Measurements from ENCODE around the gene IL1RL1. TPM values are rescaled to one million over a fixed set of nuclear protein-coding genes. Genes with fewer than 3 reads are reported as not detected.

The IL1RL1 gene
- total and polyA plus RNA-seq, 4 donors: 0.17 to 1.1 TPM; not detected in 2

DNA sequence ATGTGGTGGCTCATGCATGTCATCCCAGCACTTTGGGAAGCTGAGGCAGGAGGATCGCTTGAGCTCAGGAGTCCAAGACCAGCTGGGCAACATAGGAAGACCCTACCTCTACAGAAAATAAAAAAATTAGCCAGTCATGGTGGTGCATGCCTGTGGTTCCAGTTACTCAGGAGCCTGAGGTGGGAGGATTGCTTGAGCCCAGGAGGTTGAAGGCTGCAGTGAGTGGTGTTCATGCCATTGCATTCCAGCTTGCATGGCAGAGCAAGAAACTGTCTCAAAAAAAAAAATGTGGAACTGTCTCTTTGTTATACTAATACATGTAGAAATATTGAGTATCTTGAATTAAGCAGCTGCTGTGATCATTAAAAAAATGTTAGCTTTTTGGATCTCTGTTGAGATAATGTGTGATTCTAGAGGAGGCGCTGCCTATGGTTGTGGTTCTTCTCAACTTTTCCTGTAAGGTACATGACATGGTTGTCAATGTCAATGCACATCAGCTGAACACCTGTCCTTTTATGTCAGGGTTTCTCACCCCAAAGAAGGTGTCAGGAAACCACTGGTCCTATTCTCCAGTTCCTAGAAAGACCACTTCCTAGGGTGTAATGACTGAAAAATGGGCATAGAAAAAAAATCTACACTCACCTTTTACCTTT, 34.7 kb upstream of the IL1RL1 start:
- no peaks in the 10 kb centered on the region for H3K4me1 ChIP-seq (ENCODE audit: control insufficient read depth, insufficient read depth, low read length)
- no peaks in the 10 kb centered on the region for H3K9me3 ChIP-seq (ENCODE audit: control insufficient read depth, insufficient read depth, low read length)
- H3K27ac ChIP-seq (ENCODE audit: low read depth, low read length): no peak overlapping the region
- no peak for DNase-seq (ENCODE audit: low read depth in 4 of 6, low spot score in 6 of 6)
- H3K36me3 ChIP-seq (ENCODE audit: control insufficient read depth, insufficient read depth, low read length): no peaks in the 10 kb centered on the region
- 100% methylated on average over 2 of the region's 2 CpGs for WGBS (ENCODE audit: insufficient coverage)
- H3K4me3 ChIP-seq (ENCODE audit: low read depth, low read length): no peak overlapping the region
- no peaks in the 10 kb centered on the region for H3K27me3 ChIP-seq (ENCODE audit: control insufficient read depth, insufficient read depth, low read length)

DNA sequence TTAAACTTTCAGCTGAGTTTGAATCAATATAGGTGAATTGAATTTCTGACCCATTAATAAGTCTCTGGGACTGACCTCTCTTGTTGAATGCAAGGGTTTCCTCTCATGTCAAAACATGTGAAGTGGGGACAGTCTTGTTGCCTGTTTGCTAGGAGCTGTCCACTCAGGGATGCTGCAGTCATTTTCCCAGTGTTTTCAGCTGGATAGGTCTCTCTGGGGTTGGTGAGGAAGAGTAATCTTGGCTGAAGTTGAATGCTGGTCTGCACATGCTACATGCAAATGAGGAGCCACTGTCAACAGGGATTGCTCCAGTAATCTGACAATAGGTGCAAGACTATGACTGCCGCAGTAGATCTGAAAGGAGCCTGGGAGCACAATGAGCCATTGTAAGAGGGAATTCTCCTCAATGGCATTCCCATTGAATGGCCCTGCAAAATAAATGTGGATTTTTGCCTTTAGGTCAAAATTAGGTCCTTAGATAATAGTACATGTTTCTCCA, 34.1 kb upstream of the IL1RL1 start:
- 50% methylated on average over 1 of the region's 1 CpG for WGBS (ENCODE audit: insufficient coverage)
- Histone ChIP-seq H3K27ac (ENCODE audit: low read depth, low read length) (no peak overlapping the region), H3K4me3 (ENCODE audit: low read depth, low read length) (no peak overlapping the region), H3K4me1 (ENCODE audit: control insufficient read depth, insufficient read depth, low read length) (no peaks in the 10 kb centered on the region), H3K36me3 (ENCODE audit: control insufficient read depth, insufficient read depth, low read length) (no peaks in the 10 kb centered on the region), H3K27me3 (ENCODE audit: control insufficient read depth, insufficient read depth, low read length) (no peaks in the 10 kb centered on the region), H3K9me3 (ENCODE audit: control insufficient read depth, insufficient read depth, low read length) (no peaks in the 10 kb centered on the region)
- DNase-seq (ENCODE audit: low read depth in 4 of 6, low spot score in 6 of 6): no peak

DNA sequence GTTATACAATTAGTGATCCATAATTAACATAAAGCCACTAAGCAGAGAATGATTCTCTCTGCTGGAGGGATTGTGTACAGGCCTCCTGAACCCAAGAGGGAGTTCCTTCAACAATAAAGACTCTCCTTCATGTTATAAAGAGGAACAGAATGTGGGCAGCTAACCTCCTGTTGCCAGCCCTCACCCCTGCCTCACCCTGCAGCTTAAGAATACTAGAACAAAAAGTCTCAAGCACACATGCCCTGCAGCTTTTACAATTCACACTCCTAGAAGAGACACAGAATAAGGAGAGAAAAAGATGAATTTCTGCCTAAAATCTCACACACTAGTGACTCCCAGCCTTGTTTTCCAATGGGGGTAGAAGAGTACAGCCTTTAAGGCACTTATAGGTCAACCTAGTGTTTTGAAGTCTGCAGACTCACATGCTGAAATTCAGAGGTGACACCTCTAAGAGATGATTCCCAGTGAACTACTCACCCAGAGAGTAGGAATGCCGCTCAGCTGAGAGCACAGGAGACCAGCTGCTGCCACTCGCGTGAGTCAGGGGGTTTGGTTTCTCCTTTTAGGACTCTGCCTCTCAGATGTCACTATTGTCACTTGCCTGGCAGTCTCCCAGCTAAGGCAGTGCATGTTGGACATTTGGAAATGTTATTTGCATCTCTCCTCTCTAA, 32.5 kb upstream of the IL1RL1 start:
- DNase-seq (ENCODE audit: low read depth in 4 of 6, low spot score in 6 of 6): no peak
- no peaks in the 10 kb centered on the region for H3K4me1 ChIP-seq (ENCODE audit: control insufficient read depth, insufficient read depth, low read length)
- H3K4me3 ChIP-seq (ENCODE audit: low read depth, low read length): no peak overlapping the region
- WGBS (ENCODE audit: insufficient coverage): 41% methylated on average over 3 of the region's 3 CpGs
- no peaks in the 10 kb centered on the region for H3K27me3 ChIP-seq (ENCODE audit: control insufficient read depth, insufficient read depth, low read length)
- H3K9me3 ChIP-seq (ENCODE audit: control insufficient read depth, insufficient read depth, low read length): no peaks in the 10 kb centered on the region
- H3K27ac ChIP-seq (ENCODE audit: low read depth, low read length): no peak overlapping the region
- no peaks in the 10 kb centered on the region for H3K36me3 ChIP-seq (ENCODE audit: control insufficient read depth, insufficient read depth, low read length)

DNA sequence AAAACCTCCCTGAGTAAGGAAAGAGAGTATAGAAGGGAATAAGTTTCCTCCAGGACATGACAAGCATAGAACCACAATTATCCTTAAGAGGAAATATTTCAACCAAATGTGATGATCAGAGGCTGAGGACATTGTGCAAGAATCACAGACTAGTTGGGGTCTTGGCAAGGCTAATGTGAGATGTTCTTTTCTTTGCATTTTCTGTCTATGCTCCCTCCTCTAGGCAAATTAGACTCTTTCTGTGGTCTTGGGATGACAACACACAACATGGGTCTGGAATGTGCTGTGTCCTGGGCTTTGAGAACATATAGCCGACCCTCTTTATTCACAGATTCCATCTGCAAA, 32.0 kb upstream of the IL1RL1 start:
- no CpG with 5 or more reads among the region's 1 CpG for WGBS (ENCODE audit: insufficient coverage)
- Histone ChIP-seq H3K4me1 (ENCODE audit: control insufficient read depth, insufficient read depth, low read length) (no peaks in the 10 kb centered on the region), H3K27me3 (ENCODE audit: control insufficient read depth, insufficient read depth, low read length) (no peaks in the 10 kb centered on the region), H3K27ac (ENCODE audit: low read depth, low read length) (no peak overlapping the region), H3K9me3 (ENCODE audit: control insufficient read depth, insufficient read depth, low read length) (no peaks in the 10 kb centered on the region), H3K4me3 (ENCODE audit: low read depth, low read length) (no peak overlapping the region), H3K36me3 (ENCODE audit: control insufficient read depth, insufficient read depth, low read length) (no peaks in the 10 kb centered on the region)
- no peak for DNase-seq (ENCODE audit: low read depth in 4 of 6, low spot score in 6 of 6)

DNA sequence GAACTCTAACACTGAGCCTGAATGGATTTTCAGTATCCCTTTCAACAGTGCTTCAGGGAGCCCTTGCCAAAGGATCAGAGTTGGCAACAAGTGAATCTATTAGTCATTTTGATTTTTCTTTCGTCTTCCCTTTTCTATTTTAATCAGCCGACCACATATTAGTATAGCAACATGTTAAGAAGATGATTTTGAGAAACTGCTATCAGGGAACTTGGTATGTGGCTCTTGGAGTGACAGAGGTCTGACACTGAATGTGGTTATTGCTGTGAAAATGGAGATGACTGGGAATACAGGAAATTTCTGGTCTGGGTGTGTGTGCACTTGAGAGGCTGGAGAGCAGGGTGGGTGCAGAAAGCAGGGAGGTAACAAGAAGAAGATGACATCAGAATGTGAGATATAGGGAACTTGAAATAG, 28.7 kb upstream of the IL1RL1 start:
- Histone ChIP-seq H3K9me3 (ENCODE audit: control insufficient read depth, insufficient read depth, low read length) (no peaks in the 10 kb centered on the region), H3K27me3 (ENCODE audit: control insufficient read depth, insufficient read depth, low read length) (no peaks in the 10 kb centered on the region), H3K4me3 (ENCODE audit: low read depth, low read length) (no peak overlapping the region), H3K36me3 (ENCODE audit: control insufficient read depth, insufficient read depth, low read length) (no peaks in the 10 kb centered on the region), H3K4me1 (ENCODE audit: control insufficient read depth, insufficient read depth, low read length) (no peaks in the 10 kb centered on the region), H3K27ac (ENCODE audit: low read depth, low read length) (no peak overlapping the region)
- no peak for DNase-seq (ENCODE audit: low read depth in 4 of 6, low spot score in 6 of 6)
- no CpG with 5 or more reads among the region's 2 CpGs for WGBS (ENCODE audit: insufficient coverage)

DNA sequence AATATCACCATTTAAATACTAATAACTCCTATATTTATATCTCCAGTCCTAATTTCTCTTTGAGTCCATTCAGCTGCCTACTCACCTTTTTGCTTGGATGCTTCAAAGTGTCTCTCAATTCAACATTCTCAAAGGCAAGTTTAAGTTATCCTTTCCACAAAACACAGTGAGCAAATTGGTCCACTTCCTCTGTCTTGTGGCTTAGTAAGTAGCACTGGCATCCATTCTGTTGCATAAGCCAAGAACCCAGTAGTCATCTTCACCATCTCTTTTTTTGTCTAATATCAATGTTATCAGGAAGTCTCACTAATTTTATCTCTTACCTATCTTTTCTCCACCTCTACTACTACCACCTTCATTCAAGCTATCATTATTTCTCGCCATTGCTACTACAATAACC, 27.4 kb upstream of the IL1RL1 start:
- DNase-seq (ENCODE audit: low read depth in 4 of 6, low spot score in 6 of 6): no peak
- H3K27ac ChIP-seq (ENCODE audit: low read depth, low read length): no peak overlapping the region
- WGBS (ENCODE audit: insufficient coverage): 100% methylated on average over 1 of the region's 1 CpG
- H3K9me3 ChIP-seq (ENCODE audit: control insufficient read depth, insufficient read depth, low read length): no peaks in the 10 kb centered on the region
- H3K4me3 ChIP-seq (ENCODE audit: low read depth, low read length): no peak overlapping the region
- H3K4me1 ChIP-seq (ENCODE audit: control insufficient read depth, insufficient read depth, low read length): no peaks in the 10 kb centered on the region
- no peaks in the 10 kb centered on the region for H3K27me3 ChIP-seq (ENCODE audit: control insufficient read depth, insufficient read depth, low read length)
- H3K36me3 ChIP-seq (ENCODE audit: control insufficient read depth, insufficient read depth, low read length): no peaks in the 10 kb centered on the region

DNA sequence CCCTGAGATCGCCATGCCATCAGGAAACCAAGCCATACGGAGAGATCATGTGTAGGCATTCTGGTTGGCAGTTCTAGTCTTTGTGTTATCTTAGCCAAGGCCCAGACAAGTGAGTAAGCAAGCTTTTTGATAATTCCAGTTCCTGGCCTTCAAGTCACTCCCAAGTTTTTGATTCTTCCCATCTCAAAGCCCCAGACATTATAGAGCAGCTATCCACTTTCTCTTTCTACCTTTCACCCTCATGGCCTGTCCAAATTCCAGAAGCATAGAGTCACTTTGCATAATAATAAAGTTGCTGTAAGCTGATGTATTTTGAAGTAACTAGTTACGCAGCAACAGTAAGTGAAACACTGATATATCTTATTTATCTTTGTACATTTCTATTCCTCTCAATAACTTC, 26.8 kb upstream of the IL1RL1 start:
- no peaks in the 10 kb centered on the region for H3K27me3 ChIP-seq (ENCODE audit: control insufficient read depth, insufficient read depth, low read length)
- H3K9me3 ChIP-seq (ENCODE audit: control insufficient read depth, insufficient read depth, low read length): no peaks in the 10 kb centered on the region
- H3K4me1 ChIP-seq (ENCODE audit: control insufficient read depth, insufficient read depth, low read length): no peaks in the 10 kb centered on the region
- no peak for DNase-seq (ENCODE audit: low read depth in 4 of 6, low spot score in 6 of 6)
- no peak overlapping the region for H3K4me3 ChIP-seq (ENCODE audit: low read depth, low read length)
- no peaks in the 10 kb centered on the region for H3K36me3 ChIP-seq (ENCODE audit: control insufficient read depth, insufficient read depth, low read length)
- no peak overlapping the region for H3K27ac ChIP-seq (ENCODE audit: low read depth, low read length)
- WGBS (ENCODE audit: insufficient coverage): 100% methylated on average over 2 of the region's 3 CpGs

DNA sequence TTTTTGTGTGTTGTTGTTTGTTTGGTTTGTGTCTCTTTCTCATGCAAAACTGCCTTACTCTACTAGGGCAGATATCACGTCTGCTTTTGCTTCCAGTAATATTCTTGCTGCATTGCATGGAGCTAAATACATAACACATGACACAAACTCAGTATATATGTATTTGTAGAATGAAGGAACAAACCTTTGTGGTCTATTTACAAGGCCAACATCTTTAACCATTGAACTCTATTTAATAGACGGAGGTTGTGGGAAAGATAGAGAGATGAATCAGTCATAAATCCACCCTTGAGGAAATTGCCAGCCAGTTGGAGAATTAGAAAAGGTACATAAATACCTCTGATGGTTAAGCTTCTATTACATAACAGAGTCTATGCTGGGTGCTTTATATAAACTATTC, 26.0 kb upstream of the IL1RL1 start:
- DNase-seq (ENCODE audit: low read depth in 4 of 6, low spot score in 6 of 6): no peak
- H3K27me3 ChIP-seq (ENCODE audit: control insufficient read depth, insufficient read depth, low read length): no peaks in the 10 kb centered on the region
- H3K4me1 ChIP-seq (ENCODE audit: control insufficient read depth, insufficient read depth, low read length): no peaks in the 10 kb centered on the region
- no CpG with 5 or more reads among the region's 2 CpGs for WGBS (ENCODE audit: insufficient coverage)
- H3K36me3 ChIP-seq (ENCODE audit: control insufficient read depth, insufficient read depth, low read length): no peaks in the 10 kb centered on the region
- no peak overlapping the region for H3K27ac ChIP-seq (ENCODE audit: low read depth, low read length)
- H3K4me3 ChIP-seq (ENCODE audit: low read depth, low read length): no peak overlapping the region
- H3K9me3 ChIP-seq (ENCODE audit: control insufficient read depth, insufficient read depth, low read length): no peaks in the 10 kb centered on the region

DNA sequence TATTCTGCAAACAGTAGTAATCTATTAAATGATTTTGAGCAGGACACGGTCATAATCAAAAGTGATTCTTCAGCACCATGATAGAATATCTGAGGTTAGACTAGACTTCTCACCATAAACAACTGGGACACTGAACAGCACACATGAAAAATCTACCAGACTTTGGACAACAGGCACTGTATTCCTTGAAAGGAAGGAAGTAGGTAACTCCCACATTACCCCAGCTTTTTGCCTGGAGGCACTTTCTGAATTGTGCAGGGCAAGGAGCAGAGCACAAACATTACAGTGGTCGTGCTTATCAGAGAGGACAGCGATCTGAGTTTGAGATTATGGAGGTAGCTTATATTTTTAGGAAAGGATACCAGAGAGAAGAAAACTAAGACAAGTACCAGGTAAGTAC, 25.3 kb upstream of the IL1RL1 start:
- DNase-seq (ENCODE audit: low read depth in 4 of 6, low spot score in 6 of 6): no peak
- H3K27ac ChIP-seq (ENCODE audit: low read depth, low read length): no peak overlapping the region
- no peaks in the 10 kb centered on the region for H3K9me3 ChIP-seq (ENCODE audit: control insufficient read depth, insufficient read depth, low read length)
- WGBS (ENCODE audit: insufficient coverage): no CpG with 5 or more reads among the region's 3 CpGs
- H3K4me3 ChIP-seq (ENCODE audit: low read depth, low read length): no peak overlapping the region
- no peaks in the 10 kb centered on the region for H3K4me1 ChIP-seq (ENCODE audit: control insufficient read depth, insufficient read depth, low read length)
- H3K36me3 ChIP-seq (ENCODE audit: control insufficient read depth, insufficient read depth, low read length): no peaks in the 10 kb centered on the region
- H3K27me3 ChIP-seq (ENCODE audit: control insufficient read depth, insufficient read depth, low read length): no peaks in the 10 kb centered on the region

DNA sequence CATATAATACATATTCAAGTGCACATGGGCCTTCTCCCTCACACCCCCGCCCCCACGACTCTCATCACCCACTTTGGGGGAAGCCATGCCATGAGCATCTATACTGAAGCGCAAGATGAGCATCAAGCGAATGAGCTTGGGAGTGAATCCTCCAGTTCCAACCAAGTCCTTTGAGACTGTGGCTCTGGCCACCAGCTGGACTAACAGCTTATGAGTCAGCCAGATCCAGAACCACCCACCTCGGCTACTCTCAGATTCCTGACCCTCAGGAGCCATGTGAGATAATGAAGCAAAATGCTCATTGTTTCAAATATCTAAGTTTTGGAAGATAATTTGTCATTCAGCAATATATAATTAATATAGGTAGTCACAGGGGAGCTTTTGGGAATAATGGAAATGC, 22.2 kb upstream of the IL1RL1 start:
- Histone ChIP-seq H3K4me1 (ENCODE audit: control insufficient read depth, insufficient read depth, low read length) (no peaks in the 10 kb centered on the region), H3K27ac (ENCODE audit: low read depth, low read length) (no peak overlapping the region), H3K36me3 (ENCODE audit: control insufficient read depth, insufficient read depth, low read length) (no peaks in the 10 kb centered on the region), H3K4me3 (ENCODE audit: low read depth, low read length) (no peak overlapping the region), H3K27me3 (ENCODE audit: control insufficient read depth, insufficient read depth, low read length) (no peaks in the 10 kb centered on the region), H3K9me3 (ENCODE audit: control insufficient read depth, insufficient read depth, low read length) (no peaks in the 10 kb centered on the region)
- WGBS (ENCODE audit: insufficient coverage): 100% methylated on average over 4 of the region's 5 CpGs
- no peak for DNase-seq (ENCODE audit: low read depth in 4 of 6, low spot score in 6 of 6)
